WERI-Rb-1 (cell line): ENCODE measurements around the gene CLEC2L.

Source experiments
- DNase-seq: peaks from one replicate; pipeline ENCODE4 v3.0.0-alpha.2; 2020
- H3K27ac ChIP-seq: fragments of 250-450 bp; sonication (Bioruptor Pico); 2 replicates; pipeline ENCODE4 v1.5.1; 2020; ENCODE audit warnings: mild to moderate bottlenecking, moderate library complexity
- H3K27me3 ChIP-seq: fragments of 250-450 bp; sonication (Bioruptor Pico); 2 replicates; pipeline ENCODE4 v1.5.1; 2021; ENCODE audit warnings: mild to moderate bottlenecking, low read depth, moderate library complexity; ENCODE audit not compliant: insufficient read depth, severe bottlenecking
- H3K36me3 ChIP-seq: fragments of 250-450 bp; sonication (Bioruptor Pico); 2 replicates; pipeline ENCODE4 v1.5.1; 2020; ENCODE audit warnings: mild to moderate bottlenecking, moderate library complexity
- H3K4me3 ChIP-seq: 2 replicates; pipeline ENCODE4 v1.5.1; 2011; ENCODE audit warnings: low read depth, mild to moderate bottlenecking, control low read depth, low read length
- H3K9me3 ChIP-seq: fragments of 250-450 bp; sonication (Bioruptor Pico); 2 replicates; pipeline ENCODE4 v1.5.1; 2021; ENCODE audit warnings: mild to moderate bottlenecking, moderate library complexity; ENCODE audit not compliant: severe bottlenecking
- TF ChIP-seq, protein P1 (sequence below): IDR thresholded peaks from 2 replicates; pipeline ENCODE4 v1.5.1; 2011; ENCODE audit warnings: low read depth, mild to moderate bottlenecking, control low read depth, inconsistent platforms, low read length

CLEC2L gene

DNA sequence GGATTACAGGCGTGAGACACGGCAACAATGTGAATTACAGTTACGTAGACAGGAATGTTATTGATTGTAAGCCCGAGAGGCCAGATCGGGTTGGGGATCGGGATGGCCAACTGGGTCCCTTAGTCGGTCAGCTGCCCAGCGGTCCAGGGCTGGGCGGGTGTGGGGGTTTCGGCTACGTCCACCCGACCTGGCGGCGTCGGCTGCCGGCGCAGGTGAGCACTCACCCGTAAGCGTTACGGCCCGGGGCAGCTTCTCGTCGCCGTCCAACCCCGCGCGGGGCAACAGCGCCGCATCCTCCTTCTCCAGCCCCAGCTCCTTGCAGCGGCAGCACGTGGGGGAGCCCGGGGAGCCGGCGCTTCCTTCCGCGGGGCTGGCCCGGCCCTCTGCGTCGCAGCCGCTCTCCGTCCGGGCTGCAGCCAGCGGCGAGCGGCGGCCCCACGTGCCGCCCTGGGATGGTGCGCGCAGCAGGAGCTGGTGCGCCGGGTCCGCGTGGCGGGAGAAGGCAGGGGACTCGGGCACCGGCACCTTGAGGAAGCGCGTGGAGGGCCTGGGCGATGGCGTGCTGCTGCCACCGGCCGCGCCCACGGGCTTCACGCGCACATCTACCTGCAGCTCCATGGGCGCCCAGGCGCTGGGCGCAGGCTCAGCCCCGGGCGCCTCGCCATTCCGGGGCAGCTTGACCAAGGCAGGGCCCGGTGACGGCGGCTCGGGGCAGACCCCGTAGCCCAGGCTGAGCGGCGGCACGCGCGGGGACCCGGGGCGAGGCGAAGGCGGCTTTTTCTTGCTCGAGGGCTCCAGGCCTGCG lies 40.6 kb upstream of the CLEC2L start:
- Histone ChIP-seq H3K36me3 (no peaks in the 10 kb centered on the region), H3K27ac (no peak overlapping the region), H3K27me3 (peaks cover 12% of the 10 kb centered on the region), H3K4me3 (peak overlapping the region; percentile 37), H3K9me3 (no peaks in the 10 kb centered on the region)
- TF ChIP-seq, protein P1, sequence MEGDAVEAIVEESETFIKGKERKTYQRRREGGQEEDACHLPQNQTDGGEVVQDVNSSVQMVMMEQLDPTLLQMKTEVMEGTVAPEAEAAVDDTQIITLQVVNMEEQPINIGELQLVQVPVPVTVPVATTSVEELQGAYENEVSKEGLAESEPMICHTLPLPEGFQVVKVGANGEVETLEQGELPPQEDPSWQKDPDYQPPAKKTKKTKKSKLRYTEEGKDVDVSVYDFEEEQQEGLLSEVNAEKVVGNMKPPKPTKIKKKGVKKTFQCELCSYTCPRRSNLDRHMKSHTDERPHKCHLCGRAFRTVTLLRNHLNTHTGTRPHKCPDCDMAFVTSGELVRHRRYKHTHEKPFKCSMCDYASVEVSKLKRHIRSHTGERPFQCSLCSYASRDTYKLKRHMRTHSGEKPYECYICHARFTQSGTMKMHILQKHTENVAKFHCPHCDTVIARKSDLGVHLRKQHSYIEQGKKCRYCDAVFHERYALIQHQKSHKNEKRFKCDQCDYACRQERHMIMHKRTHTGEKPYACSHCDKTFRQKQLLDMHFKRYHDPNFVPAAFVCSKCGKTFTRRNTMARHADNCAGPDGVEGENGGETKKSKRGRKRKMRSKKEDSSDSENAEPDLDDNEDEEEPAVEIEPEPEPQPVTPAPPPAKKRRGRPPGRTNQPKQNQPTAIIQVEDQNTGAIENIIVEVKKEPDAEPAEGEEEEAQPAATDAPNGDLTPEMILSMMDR = no peak
- DNase-seq = peak; percentile 27

DNA sequence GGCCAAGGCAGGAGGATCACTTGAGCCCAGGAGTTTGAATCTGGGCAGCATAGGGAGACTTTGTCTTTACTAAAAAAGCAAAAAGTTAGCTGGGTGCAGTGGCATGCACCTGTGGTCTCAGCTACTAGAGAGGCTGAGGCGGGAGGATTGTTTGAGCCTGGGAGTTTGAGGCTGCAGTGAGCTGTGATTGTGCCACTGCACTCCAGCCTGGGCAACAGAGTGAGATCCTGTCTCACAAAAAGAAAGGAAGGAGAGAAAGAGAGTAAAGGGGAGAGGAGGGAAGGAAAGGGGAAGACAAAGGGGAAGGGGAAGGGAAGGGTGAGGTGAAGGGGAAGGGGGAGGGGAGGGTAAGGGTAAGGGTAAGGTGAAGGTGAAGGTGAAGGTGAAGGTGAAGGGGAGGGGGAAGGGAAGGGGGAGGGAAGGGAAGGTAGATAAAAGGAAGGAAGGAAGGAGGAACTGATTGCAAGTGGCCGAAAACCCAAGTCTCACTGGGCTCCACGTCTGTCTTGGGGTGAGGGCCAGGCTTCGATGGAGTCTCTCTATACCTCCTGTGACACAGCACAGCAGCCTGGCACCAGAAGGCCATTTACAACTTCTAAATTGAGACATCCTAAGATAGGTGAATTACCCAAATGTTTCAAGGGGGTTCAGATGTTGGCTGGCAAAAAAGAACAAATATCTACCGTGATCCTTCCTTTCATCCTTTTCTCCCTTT lies 36.0 kb upstream of the CLEC2L start:
- no peaks in the 10 kb centered on the region for H3K9me3 ChIP-seq
- no peak overlapping the region for H3K27ac ChIP-seq
- H3K27me3 ChIP-seq = peaks cover 6% of the 10 kb centered on the region
- no peak for DNase-seq
- TF ChIP-seq, protein P1 = no peak
- H3K36me3 ChIP-seq = no peaks in the 10 kb centered on the region
- H3K4me3 ChIP-seq = no peak overlapping the region

DNA sequence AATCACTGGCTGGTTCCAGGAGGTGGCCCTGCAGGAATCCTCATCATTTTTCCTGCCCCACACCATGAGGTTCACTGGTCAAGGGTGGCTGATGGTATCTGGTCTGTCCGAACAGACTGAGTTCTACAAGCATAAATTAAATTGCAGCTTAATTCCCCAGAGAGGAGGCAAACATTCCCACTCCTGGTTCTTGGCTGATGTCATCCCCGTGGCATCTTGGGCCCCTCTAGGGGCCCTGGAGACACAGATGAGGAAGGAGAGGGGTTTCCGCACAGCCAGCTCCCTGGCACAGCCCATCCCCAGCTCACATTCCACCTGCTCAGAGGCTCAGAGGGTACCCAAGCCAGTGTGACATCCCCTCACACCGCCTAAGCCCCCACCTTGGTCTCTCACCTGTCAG lies 34.7 kb upstream of the CLEC2L start:
- no peak for DNase-seq
- Histone ChIP-seq H3K27me3 (no peaks in the 10 kb centered on the region), H3K27ac (no peak overlapping the region), H3K4me3 (no peak overlapping the region), H3K36me3 (no peaks in the 10 kb centered on the region), H3K9me3 (no peaks in the 10 kb centered on the region)
- TF ChIP-seq, protein P1 = no peak

DNA sequence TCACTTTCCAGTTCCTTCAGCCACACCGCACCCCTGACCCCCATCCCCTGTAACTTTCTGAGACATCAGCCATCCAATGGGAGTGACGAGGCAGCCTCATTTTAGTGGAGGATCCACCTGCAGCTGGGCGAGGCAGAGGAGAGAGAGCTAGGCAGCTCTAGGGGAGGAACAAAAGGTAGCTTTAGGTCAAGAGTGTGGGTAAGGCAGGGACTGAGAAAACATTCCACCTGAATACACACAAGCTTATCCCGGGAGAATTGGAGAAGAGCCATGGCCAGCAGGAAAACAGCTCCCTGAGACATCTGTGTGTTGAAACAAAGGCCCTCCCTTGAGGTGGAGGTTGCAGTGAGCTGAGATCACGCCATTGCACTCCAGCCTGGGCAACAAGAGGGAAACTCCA lies 33.4 kb upstream of the CLEC2L start:
- H3K27ac ChIP-seq = no peak overlapping the region
- H3K36me3 ChIP-seq = no peaks in the 10 kb centered on the region
- H3K9me3 ChIP-seq = no peaks in the 10 kb centered on the region
- TF ChIP-seq, protein P1 = no peak
- no peaks in the 10 kb centered on the region for H3K27me3 ChIP-seq
- no peak overlapping the region for H3K4me3 ChIP-seq
- DNase-seq = no peak

GRCh38 chr7:139492293-139492692 lies 31.2 kb upstream of the CLEC2L start:
- TF ChIP-seq, protein P1 = no peak
- no peaks in the 10 kb centered on the region for H3K27me3 ChIP-seq
- H3K36me3 ChIP-seq = no peaks in the 10 kb centered on the region
- no peak overlapping the region for H3K4me3 ChIP-seq
- no peaks in the 10 kb centered on the region for H3K9me3 ChIP-seq
- no peak overlapping the region for H3K27ac ChIP-seq
- no peak for DNase-seq
